CD14-positive monocyte (primary cell): ENCODE measurements around the gene NAPSA. TPM values are rescaled to one million over a fixed set of nuclear protein-coding genes. Genes with fewer than 3 reads are reported as not detected.

Source experiments
- DNase-seq, 3 donors: peaks; one replicate each; pipeline ENCODE4 v3.0.0-alpha.2; 2011 to 2022
- H2AFZ ChIP-seq: 2 replicates; pipeline ENCODE4 v1.6.0; 2012; ENCODE audit warnings: mild to moderate bottlenecking, low read depth, low read length, inconsistent platforms; ENCODE audit not compliant: insufficient read depth, poor library complexity, severe bottlenecking
- H3K27ac ChIP-seq, 2 donors: 1 replicate in 1 of 2; 2 replicates in 1 of 2; pipeline ENCODE4 v1.5.1; 2012 to 2013; ENCODE audit warnings: low read length in 2 of 2, control low read depth in 1 of 2, inconsistent platforms in 1 of 2, low read depth in 1 of 2, mild to moderate bottlenecking in 1 of 2
- H3K27me3 ChIP-seq, 2 donors: one replicate each; pipeline versions ENCODE4 v1.6.0 to v1.6.1; 2011 to 2013; ENCODE audit warnings: low read length in 2 of 2; ENCODE audit not compliant: control insufficient read depth in 2 of 2, insufficient read depth in 2 of 2
- H3K36me3 ChIP-seq, 2 donors: replicated peaks in 1 of 2; 1 replicate in 1 of 2; 2 replicates in 1 of 2; pipeline versions ENCODE4 v1.5.1 to v1.6.1; 2012 to 2013; ENCODE audit warnings: low read length in 2 of 2, control low read depth in 1 of 2, inconsistent platforms in 1 of 2, mild to moderate bottlenecking in 1 of 2; ENCODE audit not compliant: insufficient read depth in 2 of 2, control insufficient read depth in 1 of 2
- H3K4me1 ChIP-seq, 2 donors: 1 replicate in 1 of 2; 2 replicates in 1 of 2; pipeline versions ENCODE4 v1.5.1 to v1.6.1; 2012 to 2013; ENCODE audit warnings: low read length in 2 of 2, control low read depth in 1 of 2, inconsistent platforms in 1 of 2, mild to moderate bottlenecking in 1 of 2, moderate library complexity in 1 of 2; ENCODE audit not compliant: insufficient read depth in 2 of 2, control insufficient read depth in 1 of 2
- H3K4me2 ChIP-seq: replicated peaks from 2 replicates; pipeline ENCODE3; 2012; ENCODE audit warnings: low read length, moderate library complexity, mild to moderate bottlenecking; ENCODE audit not compliant: poor library complexity, severe bottlenecking; ENCODE audit errors: extremely low read depth
- H3K4me3 ChIP-seq, 3 experiments: fragments of 200-600 bp in 1 of 3; sonication (generic) in 1 of 3; replicated peaks in 1 of 3; 1 replicate in 2 of 3; 2 replicates in 1 of 3; pipeline ENCODE4 v1.5.1; 2011 to 2013; ENCODE audit warnings: low read length in 3 of 3, mild to moderate bottlenecking in 3 of 3, control low read depth in 2 of 3, low read depth in 2 of 3, inconsistent platforms in 1 of 3, moderate library complexity in 1 of 3
- H3K79me2 ChIP-seq: 2 replicates; pipeline ENCODE4 v1.6.0; 2012; ENCODE audit warnings: mild to moderate bottlenecking, control low read depth, inconsistent platforms, low read length, moderate library complexity; ENCODE audit not compliant: insufficient read depth
- H3K9ac ChIP-seq: 2 replicates; pipeline ENCODE4 v1.6.0; 2017; ENCODE audit warnings: low read length, mild to moderate bottlenecking; ENCODE audit not compliant: insufficient read depth, poor library complexity, severe bottlenecking
- H3K9me3 ChIP-seq, 2 donors: replicated peaks in 1 of 2; 1 replicate in 1 of 2; 2 replicates in 1 of 2; pipeline versions ENCODE4 v1.5.1 to v1.6.1; 2012 to 2013; ENCODE audit warnings: low read length in 2 of 2, control low read depth in 1 of 2; ENCODE audit not compliant: control insufficient read depth in 1 of 2, insufficient read depth in 1 of 2
- H4K20me1 ChIP-seq: 2 replicates; pipeline ENCODE4 v1.6.0; 2012; ENCODE audit warnings: mild to moderate bottlenecking, low read length, control low read depth, moderate library complexity; ENCODE audit not compliant: insufficient read depth
- H3K27ac Mint-ChIP-seq, 7 donors: one replicate each; pipeline ENCODE4 v1.8.0; 2020; ENCODE audit warnings: mild to moderate bottlenecking in 7 of 7, mixed read lengths in 7 of 7, moderate library complexity in 6 of 7, inconsistent platforms in 2 of 7
- H3K27me3 Mint-ChIP-seq, 3 donors: one replicate each; pipeline ENCODE4 v1.8.0; 2021 to 2022; ENCODE audit warnings: low read depth in 3 of 3, mild to moderate bottlenecking in 3 of 3, mixed read lengths in 3 of 3, moderate library complexity in 3 of 3, inconsistent platforms in 1 of 3
- H3K36me3 Mint-ChIP-seq, 2 donors: one replicate each; pipeline ENCODE4 v1.8.0; 2020; ENCODE audit warnings: mixed read lengths in 2 of 2, inconsistent platforms in 1 of 2, mild to moderate bottlenecking in 1 of 2
- H3K4me1 Mint-ChIP-seq: one replicate; pipeline ENCODE4 v1.8.0; 2020; ENCODE audit warnings: mild to moderate bottlenecking, mixed read lengths
- H3K4me3 Mint-ChIP-seq, 2 donors: one replicate each; pipeline ENCODE4 v1.8.0; 2020; ENCODE audit warnings: mild to moderate bottlenecking in 2 of 2, mixed read lengths in 2 of 2, moderate library complexity in 1 of 2
- H3K9me3 Mint-ChIP-seq, 7 donors: one replicate each; pipeline ENCODE4 v1.8.0; 2020 to 2022; ENCODE audit warnings: mixed read lengths in 7 of 7, mild to moderate bottlenecking in 6 of 7, moderate library complexity in 6 of 7, inconsistent platforms in 2 of 7
- WGBS: methylation state at CpG from one replicate; pipeline ENCODE4 v1.1.5; 2013; ENCODE audit warnings: missing lambda C conversion rate; ENCODE audit not compliant: insufficient coverage; 5-methylcytosine and 5-hydroxymethylcytosine counted together
- intact Hi-C, 2 donors: fragments of 100-400 bp; cut with micrococcal nuclease; formaldehyde crosslinking; loops; one replicate each; pipeline versions ENCODE4 v1.15.0 to v1.15.1; 2023
- polyA plus RNA-seq, 3 donors: library from polyadenylated mRNA; depleted of rRNA in 1 of 3; unstranded in 2 of 3; stranded (reverse) in 1 of 3; fragments of 300-500 nt in 2 of 3; fragments of >200 nt in 1 of 3; fragmentation: Illumina TruSeq in 2 of 3; gene quantifications; 1 replicate in 2 of 3; 2 replicates in 1 of 3; pipeline ENCODE4 v1.2.3, GENCODE V29; 2012 to 2021
- TF ChIP-seq, protein P1 (sequence below): fragments of 200-600 bp; IDR thresholded peaks from one replicate; pipeline ENCODE4 v1.8.0; 2022; ENCODE audit warnings: antibody characterized with exemption, mild to moderate bottlenecking

NAPSA gene
- polyA plus RNA-seq, 3 donors: 0.27 to 1.3 (median 0.52) TPM

DNA sequence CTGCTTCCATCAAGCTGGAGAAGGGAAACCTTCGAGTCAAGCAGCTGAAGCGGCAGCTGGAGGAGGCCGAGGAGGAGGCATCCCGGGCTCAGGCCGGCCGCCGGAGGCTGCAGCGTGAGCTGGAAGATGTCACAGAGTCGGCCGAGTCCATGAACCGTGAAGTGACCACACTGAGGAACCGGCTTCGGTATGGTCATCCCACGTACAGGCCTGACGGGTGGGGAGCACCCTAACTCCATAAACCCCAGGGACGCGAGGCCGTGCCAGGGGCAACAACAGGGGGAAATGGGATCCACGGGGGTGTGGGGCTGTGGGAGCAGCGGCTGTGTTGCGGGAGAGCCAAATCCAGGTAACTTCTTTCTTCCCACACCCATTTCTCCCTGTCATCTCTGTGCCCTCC lies 56.4 kb downstream of the NAPSA start:
- H2AFZ ChIP-seq: no peak overlapping the region
- peaks cover 0 to 24% (median 10%) of the 10 kb centered on the region in 7 donors for H3K9me3 Mint-ChIP-seq
- peaks cover 22 to 44% of the 10 kb centered on the region in 2 donors for H3K27me3 ChIP-seq
- peak overlapping the region in 1 of 2 donors; percentile 6 for H3K4me3 Mint-ChIP-seq
- DNase-seq: no peak
- TF ChIP-seq, protein P1, sequence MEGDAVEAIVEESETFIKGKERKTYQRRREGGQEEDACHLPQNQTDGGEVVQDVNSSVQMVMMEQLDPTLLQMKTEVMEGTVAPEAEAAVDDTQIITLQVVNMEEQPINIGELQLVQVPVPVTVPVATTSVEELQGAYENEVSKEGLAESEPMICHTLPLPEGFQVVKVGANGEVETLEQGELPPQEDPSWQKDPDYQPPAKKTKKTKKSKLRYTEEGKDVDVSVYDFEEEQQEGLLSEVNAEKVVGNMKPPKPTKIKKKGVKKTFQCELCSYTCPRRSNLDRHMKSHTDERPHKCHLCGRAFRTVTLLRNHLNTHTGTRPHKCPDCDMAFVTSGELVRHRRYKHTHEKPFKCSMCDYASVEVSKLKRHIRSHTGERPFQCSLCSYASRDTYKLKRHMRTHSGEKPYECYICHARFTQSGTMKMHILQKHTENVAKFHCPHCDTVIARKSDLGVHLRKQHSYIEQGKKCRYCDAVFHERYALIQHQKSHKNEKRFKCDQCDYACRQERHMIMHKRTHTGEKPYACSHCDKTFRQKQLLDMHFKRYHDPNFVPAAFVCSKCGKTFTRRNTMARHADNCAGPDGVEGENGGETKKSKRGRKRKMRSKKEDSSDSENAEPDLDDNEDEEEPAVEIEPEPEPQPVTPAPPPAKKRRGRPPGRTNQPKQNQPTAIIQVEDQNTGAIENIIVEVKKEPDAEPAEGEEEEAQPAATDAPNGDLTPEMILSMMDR: no peak
- no peaks in the 10 kb centered on the region for H3K36me3 Mint-ChIP-seq
- no peaks in the 10 kb centered on the region for H3K4me1 Mint-ChIP-seq
- no peak overlapping the region for H3K27ac ChIP-seq
- no peak overlapping the region for H3K9ac ChIP-seq
- H3K4me3 ChIP-seq: no peak overlapping the region
- WGBS: 95% methylated on average over 19 of the region's 21 CpGs
- H3K9me3 ChIP-seq: peaks cover 0 to 18% of the 10 kb centered on the region in 2 donors
- no peak overlapping the region for H3K27ac Mint-ChIP-seq
- no peaks in the 10 kb centered on the region for H3K36me3 ChIP-seq
- H3K79me2 ChIP-seq: no peaks in the 10 kb centered on the region
- H3K27me3 Mint-ChIP-seq: peaks cover 53 to 74% (median 63%) of the 10 kb centered on the region in 3 donors
- H4K20me1 ChIP-seq: no peaks in the 10 kb centered on the region
- no peak overlapping the region for H3K4me2 ChIP-seq
- H3K4me1 ChIP-seq: no peaks in the 10 kb centered on the region
- intact Hi-C loops: no loop called here

Other genes starting within 250 kb of the NAPSA start
- gene IZUMO2, start 202.4 kb downstream of the NAPSA start, polyA plus RNA-seq: not detected
- not detected for gene MYH14, start 162.0 kb downstream of the NAPSA start, polyA plus RNA-seq
- 10 to 100 TPM in 1 of 3 donors, under 1 TPM in 1, not detected in 1; 0.04 to 23.6 TPM for gene KCNC3, start 36.3 kb downstream of the NAPSA start, polyA plus RNA-seq
- 100 to 1,000 TPM in 1 of 3 donors, 10 to 100 TPM in 2; 77.1 to 111 (median 78.9) TPM for gene NR1H2, start 10.8 kb upstream of the NAPSA start, polyA plus RNA-seq
- gene POLD1, start 18.7 kb upstream of the NAPSA start, polyA plus RNA-seq: 10 to 100 TPM in 2 of 3 donors, 1 to 10 TPM in 1; 9.3 to 22.4 (median 15.6) TPM
- 1 to 10 TPM in 1 of 3 donors, under 1 TPM in 2; 0.16 to 2.3 (median 0.34) TPM for gene SPIB, start 53.3 kb upstream of the NAPSA start, polyA plus RNA-seq
- gene MYBPC2, start 67.3 kb upstream of the NAPSA start, polyA plus RNA-seq: not detected
- 10 to 100 TPM in 1 of 3 donors, 1 to 10 TPM in 2; 8.5 to 50.4 (median 9.3) TPM for gene EMC10, start 110.9 kb upstream of the NAPSA start, polyA plus RNA-seq
- gene GARIN5A, start 111.2 kb upstream of the NAPSA start, polyA plus RNA-seq: under 1 TPM in 1 of 3 donors, not detected in 2; 0.41 TPM
- 10 to 100 TPM; 33.0 to 43.0 (median 37.2) TPM for gene JOSD2, start 145.6 kb upstream of the NAPSA start, polyA plus RNA-seq
- gene ASPDH, start 148.3 kb upstream of the NAPSA start, polyA plus RNA-seq: not detected
- not detected for gene LRRC4B, start 202.8 kb upstream of the NAPSA start, polyA plus RNA-seq